ENCODE results near the gene ATF5.

The ATF5 gene

GRCh38 chr19:49981603-49982593, 52.9 kb downstream of the ATF5 start:
- DNase-seq, result no peak
